Effector memory CD4-positive, alpha-beta T cell (primary cell): ENCODE measurements around the gene SLC35F3.

Source experiments
- DNase-seq, 3 donors: peaks; one replicate each; pipeline ENCODE4 v3.0.0-alpha.2; 2020
- H3K27ac ChIP-seq: 2 replicates; pipeline ENCODE4 v1.7.0; 2013; ENCODE audit warnings: mild to moderate bottlenecking, low read length, moderate library complexity; ENCODE audit not compliant: insufficient read depth, poor library complexity, severe bottlenecking
- H3K27me3 ChIP-seq: replicated peaks from 2 replicates; pipeline ENCODE4 v1.7.0; 2013; ENCODE audit warnings: mild to moderate bottlenecking, low read length; ENCODE audit not compliant: insufficient read depth, control insufficient read depth, poor library complexity, severe bottlenecking
- H3K36me3 ChIP-seq: 2 replicates; pipeline ENCODE4 v1.7.0; 2013; ENCODE audit warnings: mild to moderate bottlenecking, low read length, moderate library complexity; ENCODE audit not compliant: control insufficient read depth, insufficient read depth
- H3K4me1 ChIP-seq: 2 replicates; pipeline ENCODE4 v1.7.0; 2013; ENCODE audit warnings: low read length, mild to moderate bottlenecking; ENCODE audit not compliant: control insufficient read depth, insufficient read depth, poor library complexity, severe bottlenecking
- H3K4me3 ChIP-seq: 2 replicates; pipeline ENCODE4 v1.7.0; 2013; ENCODE audit warnings: low read length, low read depth, mild to moderate bottlenecking; ENCODE audit not compliant: insufficient read depth, poor library complexity, severe bottlenecking
- H3K9me3 ChIP-seq: 2 replicates; pipeline ENCODE4 v1.7.0; 2013; ENCODE audit warnings: mild to moderate bottlenecking, low read length, moderate library complexity; ENCODE audit not compliant: control insufficient read depth

SLC35F3 gene

GRCh38 chr1:233960386-233960785, 55.9 kb downstream of the SLC35F3 start:
- DNase-seq, result no peak
- H3K4me3 ChIP-seq, result no peak overlapping the region

GRCh38 chr1:233962878-233963277, 58.4 kb downstream of the SLC35F3 start:
- DNase-seq, result no peak
- no peaks in the 10 kb centered on the region for H3K9me3 ChIP-seq
- no peaks in the 10 kb centered on the region for H3K36me3 ChIP-seq
- H3K4me1 ChIP-seq, result no peaks in the 10 kb centered on the region
- no peak overlapping the region for H3K27ac ChIP-seq
- H3K4me3 ChIP-seq, result no peak overlapping the region
- H3K27me3 ChIP-seq, result no peaks in the 10 kb centered on the region

More at GRCh38 chr1:233960386-233960785, 55.9 kb downstream of the SLC35F3 start:
- H3K36me3 ChIP-seq, result no peaks in the 10 kb centered on the region
- no peak overlapping the region for H3K27ac ChIP-seq
- H3K27me3 ChIP-seq, result no peaks in the 10 kb centered on the region
- H3K4me1 ChIP-seq, result no peaks in the 10 kb centered on the region
- H3K9me3 ChIP-seq, result no peaks in the 10 kb centered on the region

- Histone ChIP-seq H3K27ac (no peak overlapping the region), H3K36me3 (no peaks in the 10 kb centered on the region), H3K4me3 (no peak overlapping the region), H3K4me1 (no peaks in the 10 kb centered on the region), H3K27me3 (no peaks in the 10 kb centered on the region), H3K9me3 (no peaks in the 10 kb centered on the region)
- DNase-seq, result no peak
These were observed 61.4 kb downstream of the SLC35F3 start for GRCh38 chr1:233965856-233966255.

- H3K36me3 ChIP-seq, result no peaks in the 10 kb centered on the region
- no peak for DNase-seq
- no peak overlapping the region for H3K27ac ChIP-seq
- no peak overlapping the region for H3K4me3 ChIP-seq
- no peaks in the 10 kb centered on the region for H3K27me3 ChIP-seq
- H3K4me1 ChIP-seq, result no peaks in the 10 kb centered on the region
- no peaks in the 10 kb centered on the region for H3K9me3 ChIP-seq
These were observed 67.3 kb downstream of the SLC35F3 start for GRCh38 chr1:233971753-233972152.

- no peaks in the 10 kb centered on the region for H3K36me3 ChIP-seq
- no peaks in the 10 kb centered on the region for H3K27me3 ChIP-seq
- H3K9me3 ChIP-seq, result no peaks in the 10 kb centered on the region
- no peak for DNase-seq
- H3K4me1 ChIP-seq, result no peaks in the 10 kb centered on the region
- no peak overlapping the region for H3K4me3 ChIP-seq
- H3K27ac ChIP-seq, result no peak overlapping the region
These were observed 68.1 kb downstream of the SLC35F3 start for GRCh38 chr1:233972563-233972950.

- no peak overlapping the region for H3K27ac ChIP-seq
- H3K9me3 ChIP-seq, result no peaks in the 10 kb centered on the region
- DNase-seq, result no peak
- H3K4me1 ChIP-seq, result no peaks in the 10 kb centered on the region
- H3K4me3 ChIP-seq, result no peak overlapping the region
- H3K27me3 ChIP-seq, result no peaks in the 10 kb centered on the region
- H3K36me3 ChIP-seq, result no peaks in the 10 kb centered on the region
These were observed 68.6 kb downstream of the SLC35F3 start for GRCh38 chr1:233972951-233973635.

GRCh38 chr1:233975486-233975885, 71.0 kb downstream of the SLC35F3 start:
- H3K4me1 ChIP-seq, result no peaks in the 10 kb centered on the region
- H3K27me3 ChIP-seq, result no peaks in the 10 kb centered on the region
- no peak overlapping the region for H3K27ac ChIP-seq
- no peaks in the 10 kb centered on the region for H3K36me3 ChIP-seq
- no peaks in the 10 kb centered on the region for H3K9me3 ChIP-seq
- no peak overlapping the region for H3K4me3 ChIP-seq
- DNase-seq, result no peak

GRCh38 chr1:233981042-233981675, 76.7 kb downstream of the SLC35F3 start:
- H3K36me3 ChIP-seq, result no peaks in the 10 kb centered on the region
- H3K27me3 ChIP-seq, result no peaks in the 10 kb centered on the region
- H3K4me1 ChIP-seq, result no peaks in the 10 kb centered on the region
- no peak for DNase-seq
- H3K27ac ChIP-seq, result no peak overlapping the region
- no peak overlapping the region for H3K4me3 ChIP-seq
- no peaks in the 10 kb centered on the region for H3K9me3 ChIP-seq

GRCh38 chr1:233982827-233983518, 78.5 kb downstream of the SLC35F3 start:
- DNase-seq, result no peak
- H3K36me3 ChIP-seq, result no peaks in the 10 kb centered on the region
- H3K4me1 ChIP-seq, result no peaks in the 10 kb centered on the region
- H3K4me3 ChIP-seq, result no peak overlapping the region
- H3K27me3 ChIP-seq, result peaks cover 1% of the 10 kb centered on the region
- H3K27ac ChIP-seq, result no peak overlapping the region
- H3K9me3 ChIP-seq, result no peaks in the 10 kb centered on the region

- H3K27ac ChIP-seq, result no peak overlapping the region
- no peaks in the 10 kb centered on the region for H3K4me1 ChIP-seq
- DNase-seq, result no peak
- no peak overlapping the region for H3K4me3 ChIP-seq
- H3K27me3 ChIP-seq, result peaks cover 4% of the 10 kb centered on the region
- no peaks in the 10 kb centered on the region for H3K36me3 ChIP-seq
- H3K9me3 ChIP-seq, result no peaks in the 10 kb centered on the region
These were observed 79.3 kb downstream of the SLC35F3 start for GRCh38 chr1:233983811-233984210.
